Spleen (tissue), 11 donors: ENCODE data around the gene SLC25A34. TPM values are rescaled to one million over a fixed set of nuclear protein-coding genes. Genes with fewer than 3 reads are reported as not detected.
A peak's percentile ranks its signal among the peaks of the same experiment; 100 is the strongest.

Experiments
- DNase-seq: peaks from one replicate; pipeline ENCODE4 v3.0.0-alpha.2; 2020
- H3K27ac ChIP-seq, 8 donors: fragments of 200-600 bp; sonication (generic) in 7 of 8; 1 replicate in 4 of 8; 2 replicates in 4 of 8; pipeline versions ENCODE4 v1.5.0 to v1.8.0; 2016 to 2021; ENCODE audit warnings: inconsistent platforms in 4 of 8, mild to moderate bottlenecking in 4 of 8, moderate library complexity in 1 of 8
- H3K27me3 ChIP-seq, 7 donors: fragments of 200-600 bp; sonication (generic) in 6 of 7; replicated peaks in 1 of 7; 1 replicate in 4 of 7; 2 replicates in 3 of 7; pipeline versions ENCODE4 v1.5.0 to v1.8.0; 2016 to 2021; ENCODE audit warnings: inconsistent platforms in 3 of 7, mild to moderate bottlenecking in 1 of 7
- H3K36me3 ChIP-seq, 6 donors: fragments of 200-600 bp; sonication (generic) in 5 of 6; 1 replicate in 4 of 6; 2 replicates in 2 of 6; pipeline versions ENCODE4 v1.5.0 to v1.8.0; 2016 to 2021; ENCODE audit warnings: inconsistent platforms in 2 of 6
- H3K4me1 ChIP-seq, 6 donors: fragments of 200-600 bp; sonication (generic) in 5 of 6; 1 replicate in 3 of 6; 2 replicates in 3 of 6; pipeline versions ENCODE4 v1.5.0 to v1.8.0; 2016 to 2021; ENCODE audit warnings: inconsistent platforms in 3 of 6
- H3K4me3 ChIP-seq, 8 donors: fragments of 200-600 bp; sonication (generic) in 7 of 8; 1 replicate in 4 of 8; 2 replicates in 4 of 8; pipeline versions ENCODE4 v1.5.0 to v1.8.0; 2016 to 2021; ENCODE audit warnings: inconsistent platforms in 4 of 8, mild to moderate bottlenecking in 4 of 8, moderate library complexity in 2 of 8
- H3K9me3 ChIP-seq, 8 donors: fragments of 200-600 bp; sonication (generic) in 7 of 8; 1 replicate in 4 of 8; 2 replicates in 4 of 8; pipeline versions ENCODE4 v1.5.0 to v1.8.0; 2016 to 2021; ENCODE audit warnings: inconsistent platforms in 4 of 8
- CTCF ChIP-seq, 11 experiments: fragments of 200-600 bp in 7 of 11; fragments of 450-650 bp in 4 of 11; sonication (generic) in 4 of 11; IDR thresholded peaks in 8 of 11; conservative IDR thresholded peaks in 3 of 11; 1 replicate in 7 of 11; 2 replicates in 4 of 11; pipeline versions ENCODE4 v1.4.0 to v1.8.0; 2016 to 2021; ENCODE audit warnings: antibody characterized with exemption in 11 of 11, inconsistent platforms in 4 of 11, mild to moderate bottlenecking in 1 of 11
- POLR2A ChIP-seq, 3 donors: fragments of 450-650 bp; IDR thresholded peaks; one replicate each; pipeline ENCODE4 v1.5.1; 2017; ENCODE audit warnings: antibody characterized with exemption in 3 of 3, mild to moderate bottlenecking in 1 of 3
- POLR2AphosphoS5 ChIP-seq, 3 donors: sonication (generic); formaldehyde crosslinking; IDR thresholded peaks; one replicate each; pipeline ENCODE4 v1.5.1; 2017; ENCODE audit warnings: antibody characterized with exemption in 3 of 3
- WGBS, 5 donors: extraction: QIAGEN DNeasy Blood & Tissue Kit in 3 of 5; methylation state at CpG; one replicate each; pipeline versions ENCODE4 v1.1.5 to v1.1.7; 2013 to 2018; 5-methylcytosine and 5-hydroxymethylcytosine counted together
- intact Hi-C: fragments of 100-400 bp; cut with DNase I; formaldehyde crosslinking; loops from one replicate; pipeline ENCODE4 v1.15.0; 2023; ENCODE audit warnings: low total_unique reads
- polyA plus RNA-seq, 3 donors: library from polyadenylated mRNA; stranded (reverse); fragments of 200-250 nt; gene quantifications; one replicate each; pipeline ENCODE4 v1.2.1, GENCODE V29; 2013
- total RNA-seq, 7 donors: library from RNA; depleted of rRNA in 3 of 7; stranded (reverse); fragments of >200 nt in 3 of 7; fragmentation: NEBNext Ultra II Directional in 4 of 7; extraction: Animal tissue kit (Norgen Biotek cat#: 25700) in 4 of 7; gene quantifications; one replicate each; pipeline versions ENCODE4 v1.1.0 to v1.2.1, GENCODE V29; 2016 to 2021
- donor health status: healthy with polysubstance abuse.
- donor health status: DM: no; HTN: no; CAD: no; lungs with moderate emphysema.
- donor health status: DM: no; HTN: no; CAD: no.
- donor health status: Bipolar disorder and iron deficiency.
- donor health status: healthy.
- donor health status: DM: no; HTN: no; CAD: no.
- donor health status: DM: yes; HTN: yes; CAD: no.

SLC25A34 gene
- total and polyA plus RNA-seq, 10 donors = 0.77 to 3.7 (median 2.5) TPM

DNA sequence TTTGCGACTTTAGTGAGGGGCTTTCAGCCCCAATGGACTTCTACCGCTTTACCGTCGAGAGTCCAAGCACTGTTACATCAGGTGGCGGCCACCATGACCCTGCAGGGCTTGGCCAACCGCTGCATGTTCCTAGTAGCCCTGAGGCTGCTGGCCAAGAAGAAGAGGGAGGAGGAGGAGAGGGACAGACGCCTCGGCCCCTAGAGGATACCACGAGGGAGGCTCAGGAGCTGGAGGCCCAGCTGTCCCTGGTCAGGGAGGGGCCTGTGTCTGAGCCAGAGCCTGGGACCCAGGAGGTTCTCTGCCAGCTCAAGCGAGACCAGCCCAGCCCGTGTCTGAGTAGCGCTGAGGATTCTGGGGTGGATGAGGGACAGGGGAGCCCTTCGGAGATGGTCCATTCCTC lies 8.6 kb upstream of the SLC25A34 start:
- Histone ChIP-seq H3K4me3 (no peak overlapping the region), H3K27ac (no peak overlapping the region), H3K4me1 (peaks cover 0 to 21% (median 10%) of the 10 kb centered on the region in 6 donors), H3K27me3 (no peaks in the 10 kb centered on the region), H3K36me3 (peaks cover 8 to 100% (median 91%) of the 10 kb centered on the region in 6 donors), H3K9me3 (no peaks in the 10 kb centered on the region)
- no peak for DNase-seq
- peak in 1 of 3 donors; percentile 11 for TF ChIP-seq POLR2AphosphoS5 (IDR thresholded peaks at IDR 0.05)
- TF ChIP-seq CTCF (IDR thresholded peaks at IDR 0.05 in 8 of 11, conservative IDR thresholded peaks at IDR 0.05 in 3 of 11) = no peak
- intact Hi-C loops = no loop called here
- 85 to 93% (median 92%) methylated on average over 11 to 13 of the region's 13 CpGs for WGBS, 5 donors

DNA sequence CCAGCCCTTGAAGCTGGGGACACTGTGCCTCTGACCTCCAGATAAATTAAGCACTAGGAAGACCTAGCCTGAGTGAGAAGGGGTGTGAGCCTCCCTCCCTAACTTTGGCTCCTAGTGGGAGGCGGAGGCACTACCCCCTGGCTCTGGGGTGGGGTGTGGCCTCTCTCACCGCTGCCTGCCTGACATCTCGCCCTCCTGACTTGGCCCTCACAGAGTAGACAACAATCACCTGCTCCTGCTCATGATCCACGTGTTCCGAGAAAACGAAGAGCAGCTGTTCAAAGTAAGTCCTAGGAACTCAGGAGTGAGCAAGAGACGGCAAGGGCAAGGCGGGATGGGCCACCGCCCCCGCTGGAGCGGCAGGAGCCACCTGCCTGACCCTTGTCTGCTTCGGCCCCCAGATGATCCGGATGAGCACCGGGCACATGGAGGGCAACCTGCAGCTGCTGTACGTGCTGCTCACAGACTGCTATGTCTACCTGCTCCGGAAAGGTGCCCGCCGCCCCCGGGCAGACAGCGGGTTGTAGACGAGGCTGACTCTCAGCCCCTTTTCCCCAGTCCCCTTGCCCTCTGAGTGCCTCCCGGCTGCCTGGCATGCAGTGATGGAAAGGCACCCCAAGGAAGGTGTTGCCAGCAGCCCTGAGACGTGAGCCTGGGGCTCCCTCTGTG lies 8.1 kb upstream of the SLC25A34 start:
- peak overlapping the region in 2 of 8 donors; percentile 32 to 59 for H3K27ac ChIP-seq
- WGBS, 5 donors = 92 to 96% (median 95%) methylated on average over 14 to 23 of the region's 23 CpGs
- H3K27me3 ChIP-seq = no peaks in the 10 kb centered on the region
- H3K36me3 ChIP-seq = peaks cover 8 to 100% (median 91%) of the 10 kb centered on the region in 6 donors
- intact Hi-C loops = no loop called here
- no peaks in the 10 kb centered on the region for H3K9me3 ChIP-seq
- DNase-seq = no peak
- no peak overlapping the region for H3K4me3 ChIP-seq
- H3K4me1 ChIP-seq = peaks cover 0 to 21% (median 10%) of the 10 kb centered on the region in 6 donors
- TF ChIP-seq CTCF (IDR thresholded peaks at IDR 0.05 in 8 of 11, conservative IDR thresholded peaks at IDR 0.05 in 3 of 11) (no peak), POLR2AphosphoS5 (IDR thresholded peaks at IDR 0.05) (peak in 1 of 3 donors; percentile 32)

- peak overlapping the region in 5 of 8 donors; percentile 25 to 59 (median 43) for H3K27ac ChIP-seq
- WGBS, 5 donors = 64 to 82% (median 73%) methylated on average over 19 to 22 of the region's 22 CpGs
- no peaks in the 10 kb centered on the region for H3K27me3 ChIP-seq
- H3K4me3 ChIP-seq = no peak overlapping the region
- peak; percentile 23 to 69 (median 67) for TF ChIP-seq POLR2AphosphoS5 (IDR thresholded peaks at IDR 0.05)
- TF ChIP-seq CTCF (IDR thresholded peaks at IDR 0.05 in 8 of 11, conservative IDR thresholded peaks at IDR 0.05 in 3 of 11) = no peak
- DNase-seq = no peak
- H3K9me3 ChIP-seq = no peaks in the 10 kb centered on the region
- peaks cover 0 to 21% (median 10%) of the 10 kb centered on the region in 6 donors for H3K4me1 ChIP-seq
- intact Hi-C loops = no loop called here
- peaks cover 8 to 100% (median 92%) of the 10 kb centered on the region in 6 donors for H3K36me3 ChIP-seq
These were observed 7.0 kb upstream of the SLC25A34 start for GRCh38 chr1:15728937-15729657.

DNA sequence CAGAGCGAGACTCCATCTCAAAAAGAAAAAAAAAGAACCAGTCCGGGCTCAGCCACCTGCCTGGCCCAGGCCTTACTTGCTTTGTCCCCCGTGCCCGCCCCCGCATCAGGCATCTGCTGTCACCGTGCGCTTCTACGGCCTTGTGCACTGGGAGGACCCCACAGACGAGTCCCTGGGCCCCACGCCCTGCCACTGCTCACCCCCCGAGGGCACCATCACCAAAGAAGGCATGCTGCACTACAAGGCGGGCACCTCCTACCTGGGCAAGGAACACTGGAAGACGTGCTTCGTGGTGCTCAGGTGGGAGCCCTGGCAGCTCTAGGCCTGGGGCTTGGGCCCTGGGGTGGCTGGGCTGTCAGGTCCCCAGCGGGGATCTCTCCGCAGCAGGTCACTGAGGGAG lies 5.6 kb upstream of the SLC25A34 start:
- no peak for TF ChIP-seq CTCF (IDR thresholded peaks at IDR 0.05 in 8 of 11, conservative IDR thresholded peaks at IDR 0.05 in 3 of 11)
- TF ChIP-seq POLR2A (IDR thresholded peaks at IDR 0.05) = no peak
- TF ChIP-seq POLR2AphosphoS5 (IDR thresholded peaks at IDR 0.05) = peak in 1 of 3 donors; percentile 38
- DNase-seq = no peak
- H3K27me3 ChIP-seq = no peaks in the 10 kb centered on the region
- no peak overlapping the region for H3K27ac ChIP-seq
- 93 to 100% (median 95%) methylated on average over 3 to 16 of the region's 16 CpGs for WGBS, 5 donors
- H3K4me1 ChIP-seq = peaks cover 0 to 26% (median 10%) of the 10 kb centered on the region in 6 donors
- peaks cover 8 to 100% (median 96%) of the 10 kb centered on the region in 6 donors for H3K36me3 ChIP-seq
- no peak overlapping the region for H3K4me3 ChIP-seq
- H3K9me3 ChIP-seq = no peaks in the 10 kb centered on the region
- intact Hi-C loops = no loop called here
